ENCODE results near the gene SCUBE3. TPM values are rescaled to one million over a fixed set of nuclear protein-coding genes. Genes with fewer than 3 reads are reported as not detected.

SCUBE3 gene
- total RNA-seq, 1 experiment from 2014 or later, result 0.17 TPM

GRCh38 chr6:35288834-35289233 is 75.1 kb downstream of the SCUBE3 start:
- ChIA-PET CTCF (no interaction called here), POLR2A (ENCODE audit: unreplicated experiment) (no interaction called here)
- Histone ChIP-seq H4K20me1 (ENCODE audit: insufficient read depth) (no peaks in the 10 kb centered on the region), H3F3A (ENCODE audit: insufficient read depth, low read depth) (no peaks in the 10 kb centered on the region), H3K4me1 (replicated peaks; ENCODE audit: insufficient read depth) (no peaks in the 10 kb centered on the region), H3K79me2 (ENCODE audit: low read depth) (no peaks in the 10 kb centered on the region), H3K27me3 (ENCODE audit: insufficient read depth, low read depth) (no peaks in the 10 kb centered on the region), H3K4me2 (no peak overlapping the region), H3K27ac (no peak overlapping the region), H3K36me3 (ENCODE audit: low read depth) (0 out of 2 replicates have a peak, but pooled peaks cover 9% of the 10 kb centered on the region), H3K4me3 (no peak overlapping the region), H3K9me2 (ENCODE audit: insufficient read depth) (no peaks in the 10 kb centered on the region), H3K9me3 (ENCODE audit: insufficient read depth, low read depth) (no peaks in the 10 kb centered on the region), H2AFZ (no peak overlapping the region)
- no peak for TF ChIP-seq EZH2 (IDR thresholded peaks at IDR 0.05; ENCODE audit: low read depth)
- TF ChIP-seq CTCF (conservative IDR thresholded peaks at IDR 0.05), result no peak
- BruUV-seq (replicated peaks), result no TSS peak
- no peak for DNase-seq
- intact Hi-C loops (cut with micrococcal nuclease; ENCODE audit: unreplicated experiment), result no loop called here

GRCh38 chr6:35291491-35291890 is 77.7 kb downstream of the SCUBE3 start:
- TF ChIP-seq EZH2 (IDR thresholded peaks at IDR 0.05; ENCODE audit: low read depth), result no peak
- no peak for TF ChIP-seq CTCF (conservative IDR thresholded peaks at IDR 0.05)

GRCh38 chr6:35292494-35292893 is 78.7 kb downstream of the SCUBE3 start:
- Histone ChIP-seq H3F3A (ENCODE audit: insufficient read depth, low read depth) (no peaks in the 10 kb centered on the region), H3K79me2 (ENCODE audit: low read depth) (no peaks in the 10 kb centered on the region), H3K4me2 (no peak overlapping the region), H3K9me2 (ENCODE audit: insufficient read depth) (no peaks in the 10 kb centered on the region), H3K9me3 (ENCODE audit: insufficient read depth, low read depth) (no peaks in the 10 kb centered on the region), H2AFZ (no peak overlapping the region), H3K27me3 (ENCODE audit: insufficient read depth, low read depth) (no peaks in the 10 kb centered on the region), H3K4me1 (replicated peaks; ENCODE audit: insufficient read depth) (0 out of 2 replicates have a peak, but pooled peaks cover 5% of the 10 kb centered on the region), H3K4me3 (no peak overlapping the region), H3K36me3 (ENCODE audit: low read depth) (0 out of 2 replicates have a peak, but pooled peaks cover 9% of the 10 kb centered on the region), H4K20me1 (ENCODE audit: insufficient read depth) (no peaks in the 10 kb centered on the region), H3K27ac (no peak overlapping the region)
- no peak for TF ChIP-seq EZH2 (IDR thresholded peaks at IDR 0.05; ENCODE audit: low read depth)
- no peak for TF ChIP-seq CTCF (conservative IDR thresholded peaks at IDR 0.05)
- ChIA-PET CTCF (no interaction called here), POLR2A (ENCODE audit: unreplicated experiment) (no interaction called here)
- BruUV-seq (replicated peaks), result no TSS peak
- no peak for DNase-seq
- intact Hi-C loops (cut with micrococcal nuclease; ENCODE audit: unreplicated experiment), result loop anchor here (10.0 kb wide), 1 partner anchor 802 kb away; no protein-coding TSS in a partner anchor

More at GRCh38 chr6:35291491-35291890, 77.7 kb downstream of the SCUBE3 start:
- H3K4me2 ChIP-seq, result no peak overlapping the region
- H4K20me1 ChIP-seq (ENCODE audit: insufficient read depth), result no peaks in the 10 kb centered on the region
- H3K36me3 ChIP-seq (ENCODE audit: low read depth), result 0 out of 2 replicates have a peak, but pooled peaks cover 9% of the 10 kb centered on the region
- no TSS peak for BruUV-seq (replicated peaks)
- H3K9me3 ChIP-seq (ENCODE audit: insufficient read depth, low read depth), result no peaks in the 10 kb centered on the region
- H3K79me2 ChIP-seq (ENCODE audit: low read depth), result no peaks in the 10 kb centered on the region
- no peaks in the 10 kb centered on the region for H3K4me1 ChIP-seq (replicated peaks; ENCODE audit: insufficient read depth)
- intact Hi-C loops (cut with micrococcal nuclease; ENCODE audit: unreplicated experiment), result loop anchor here (10.0 kb wide), 1 partner anchor 803 kb away; no protein-coding TSS in a partner anchor
- DNase-seq, result no peak
- no peaks in the 10 kb centered on the region for H3K27me3 ChIP-seq (ENCODE audit: insufficient read depth, low read depth)
- no peak overlapping the region for H2AFZ ChIP-seq
- H3K27ac ChIP-seq, result no peak overlapping the region
- no peaks in the 10 kb centered on the region for H3F3A ChIP-seq (ENCODE audit: insufficient read depth, low read depth)
- POLR2A ChIA-PET (ENCODE audit: unreplicated experiment), result no interaction called here
- H3K4me3 ChIP-seq, result no peak overlapping the region
- H3K9me2 ChIP-seq (ENCODE audit: insufficient read depth), result no peaks in the 10 kb centered on the region
- CTCF ChIA-PET, result no interaction called here
